Measurements from ENCODE around the gene PDPK1.
A peak's percentile ranks its signal among the peaks of the same experiment; 100 is the strongest.
"Not testable (repeated sequence)": the region's sequence is repeated elsewhere in the genome, so short reads cannot be mapped to it uniquely, and the experiment has no call there.

Gene PDPK1

DNA sequence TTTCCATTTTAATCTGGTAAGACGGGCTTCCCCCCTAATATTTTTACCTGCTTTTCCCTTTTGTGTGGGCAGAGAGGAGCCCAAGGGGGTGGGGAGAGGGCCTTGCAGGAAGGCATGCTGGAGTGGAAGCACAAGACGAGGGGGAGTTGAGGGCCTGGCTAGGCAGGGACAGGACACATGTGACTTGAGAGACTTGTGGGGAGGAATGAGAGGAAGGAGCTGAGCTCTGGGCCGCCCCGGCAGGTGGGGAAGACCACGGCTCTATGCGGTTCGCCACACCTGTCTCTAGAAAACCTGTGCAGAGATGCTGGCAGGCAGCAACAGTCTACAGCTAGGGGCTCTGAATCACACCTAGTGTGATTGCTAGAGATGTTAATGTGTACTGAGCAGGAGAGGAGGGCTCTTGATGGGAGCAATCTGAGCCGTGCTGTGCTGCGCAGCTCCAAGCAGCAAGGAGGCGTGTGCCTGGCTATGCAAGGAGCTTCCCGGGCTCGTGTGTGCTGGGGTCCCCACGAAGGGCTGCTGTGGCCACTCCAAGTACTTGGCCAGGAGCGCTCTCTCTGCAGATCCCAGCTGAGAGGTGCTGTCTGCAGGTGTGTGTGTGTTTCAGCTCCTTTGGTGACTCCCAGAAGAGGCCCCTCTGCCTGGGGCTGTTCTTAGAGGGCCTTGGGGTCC is 50.2 kb downstream of the PDPK1 start:
- DNase-seq (ENCODE audit: low spot score), result no peak

DNA sequence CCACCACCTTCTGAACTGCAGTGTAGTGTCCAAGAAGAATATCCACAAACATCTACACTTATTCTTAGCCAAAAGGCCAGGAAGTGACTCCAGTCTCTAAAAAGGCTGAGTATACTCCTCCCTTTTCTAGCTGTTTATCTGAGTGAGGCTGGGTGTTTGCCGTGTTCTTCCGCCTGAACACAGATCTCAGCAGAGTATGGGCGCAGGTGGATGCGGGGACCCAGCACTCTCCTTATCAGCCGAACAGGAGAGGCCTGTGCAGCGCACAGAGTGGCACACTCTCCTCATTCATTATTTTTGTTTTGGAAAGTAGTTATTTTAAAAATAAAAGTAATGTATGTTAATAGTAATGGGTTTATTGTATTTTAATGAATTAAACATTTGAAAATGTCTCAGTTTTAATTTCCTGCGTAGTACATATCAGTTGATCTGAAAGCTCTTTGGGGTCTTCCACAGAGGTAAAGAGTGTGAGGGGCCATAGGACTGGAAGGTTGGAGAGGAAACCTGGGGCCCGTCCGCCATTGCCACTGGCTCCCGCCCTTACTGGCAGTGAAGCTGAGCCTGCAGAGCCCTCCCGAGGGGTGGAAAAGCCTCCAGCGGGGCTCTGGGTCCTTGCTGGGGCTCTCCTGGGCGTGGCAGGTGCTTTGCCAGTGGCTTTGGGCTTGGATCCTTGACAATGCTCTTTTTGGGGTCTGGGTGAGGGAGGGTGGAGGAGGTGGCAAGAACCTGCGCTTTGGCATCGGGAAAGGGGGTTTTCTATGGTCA is 53.8 kb downstream of the PDPK1 start:
- DNase-seq (ENCODE audit: low spot score), result no peak

DNA sequence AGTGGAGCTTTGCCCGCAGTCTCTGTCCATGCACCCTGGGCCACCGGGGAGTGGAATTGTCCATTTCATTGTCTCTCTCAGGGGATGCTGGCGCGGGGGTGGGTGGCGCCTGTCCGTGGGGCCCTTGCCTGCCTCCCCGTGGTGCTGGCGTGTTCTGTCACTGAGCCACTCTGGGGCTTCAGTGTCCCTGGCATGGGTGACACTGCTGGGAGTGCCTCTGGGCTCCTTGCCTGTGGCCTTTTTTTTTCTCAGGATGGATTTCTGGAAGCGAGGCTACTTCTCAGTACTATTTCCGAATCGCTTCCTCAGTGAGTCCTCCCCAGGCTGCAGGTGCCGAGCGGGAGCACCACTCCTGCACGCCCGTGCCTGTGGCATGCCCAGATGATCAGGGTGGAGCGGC is 55.0 kb downstream of the PDPK1 start:
- no peak for DNase-seq (ENCODE audit: low spot score)

DNA sequence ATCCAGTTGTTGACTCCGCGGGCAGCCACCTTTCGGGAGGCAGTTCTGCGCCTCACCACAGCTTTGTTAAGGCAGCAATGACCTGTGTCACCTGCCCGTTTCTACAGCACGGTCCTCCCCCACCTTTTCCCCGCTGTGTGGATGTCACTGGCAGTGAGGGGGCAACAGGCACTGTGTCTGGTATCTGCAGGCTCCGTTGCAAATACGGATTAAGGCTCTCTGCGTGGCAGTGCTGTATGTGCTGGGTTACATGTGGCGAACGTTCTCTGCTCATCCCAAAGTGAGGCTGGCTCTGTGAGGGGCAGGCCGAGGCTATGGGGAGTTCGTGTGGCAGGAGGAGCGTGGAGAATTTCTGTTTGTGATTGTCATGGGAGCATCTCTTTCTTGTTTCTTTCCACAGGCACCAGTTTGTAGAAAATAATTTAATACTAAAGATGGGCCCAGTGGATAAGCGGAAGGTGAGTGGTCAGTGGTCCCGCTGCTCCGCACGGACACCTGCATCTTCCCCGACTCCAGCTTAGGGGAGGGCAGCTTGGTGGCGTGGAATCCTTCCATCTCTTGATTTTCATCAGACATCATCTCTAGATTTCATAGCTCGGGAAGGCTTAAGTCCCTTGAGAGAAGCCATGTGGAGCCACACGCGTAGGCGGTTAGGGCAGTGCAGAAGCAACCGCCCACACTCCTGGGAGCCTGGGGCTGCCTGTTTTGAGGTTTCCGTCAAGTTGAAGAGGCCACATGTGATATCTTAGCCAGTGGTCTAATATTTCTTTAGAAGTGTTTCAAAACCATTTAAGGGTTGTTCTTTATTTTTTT is 57.8 kb downstream of the PDPK1 start:
- DNase-seq (ENCODE audit: low spot score), result no peak

DNA sequence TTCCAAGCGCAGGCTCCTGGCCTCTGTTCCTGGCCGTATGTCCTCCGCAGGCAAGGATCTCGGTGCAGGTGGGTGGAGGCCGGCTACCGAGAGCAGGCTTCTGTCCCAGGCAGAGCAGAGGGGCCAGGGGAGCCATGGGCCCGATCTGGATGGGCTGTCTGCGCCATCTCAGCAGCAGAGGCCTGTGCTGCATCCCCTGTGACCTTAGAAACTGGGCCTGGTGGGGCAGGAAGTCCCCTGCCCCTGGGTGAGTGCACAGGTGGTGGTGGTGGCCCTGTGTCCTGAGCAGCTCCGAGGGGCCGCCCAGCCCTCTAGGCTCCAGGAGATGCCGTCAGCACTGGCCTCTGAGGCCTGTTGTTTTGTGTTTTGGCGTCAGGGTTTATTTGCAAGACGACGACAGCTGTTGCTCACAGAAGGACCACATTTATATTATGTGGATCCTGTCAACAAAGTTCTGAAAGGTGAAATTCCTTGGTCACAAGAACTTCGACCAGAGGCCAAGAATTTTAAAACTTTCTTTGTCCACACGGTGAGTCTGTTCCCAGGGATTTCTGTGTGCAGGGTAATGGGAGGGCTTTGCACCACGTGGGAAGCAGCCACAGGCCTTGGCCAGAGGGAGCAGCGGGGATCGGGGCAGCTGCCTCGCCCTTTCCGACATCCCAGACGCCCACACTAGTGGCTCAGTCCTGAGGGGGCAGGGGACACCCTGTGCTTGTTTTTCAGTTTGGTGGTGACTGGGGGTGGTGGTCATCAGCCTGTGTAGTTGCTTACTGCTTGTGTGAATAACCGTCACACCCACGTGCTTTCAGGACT is 59.1 kb downstream of the PDPK1 start:
- no peak for DNase-seq (ENCODE audit: low spot score)

DNA sequence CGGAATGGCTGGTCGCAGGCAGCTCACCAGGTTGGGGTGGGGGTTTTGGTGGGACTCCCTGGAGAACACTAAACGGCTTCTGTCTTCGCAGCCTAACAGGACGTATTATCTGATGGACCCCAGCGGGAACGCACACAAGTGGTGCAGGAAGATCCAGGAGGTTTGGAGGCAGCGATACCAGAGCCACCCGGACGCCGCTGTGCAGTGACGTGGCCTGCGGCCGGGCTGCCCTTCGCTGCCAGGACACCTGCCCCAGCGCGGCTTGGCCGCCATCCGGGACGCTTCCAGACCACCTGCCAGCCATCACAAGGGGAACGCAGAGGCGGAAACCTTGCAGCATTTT is 59.7 kb downstream of the PDPK1 start:
- DNase-seq (ENCODE audit: low spot score), result no peak

DNA sequence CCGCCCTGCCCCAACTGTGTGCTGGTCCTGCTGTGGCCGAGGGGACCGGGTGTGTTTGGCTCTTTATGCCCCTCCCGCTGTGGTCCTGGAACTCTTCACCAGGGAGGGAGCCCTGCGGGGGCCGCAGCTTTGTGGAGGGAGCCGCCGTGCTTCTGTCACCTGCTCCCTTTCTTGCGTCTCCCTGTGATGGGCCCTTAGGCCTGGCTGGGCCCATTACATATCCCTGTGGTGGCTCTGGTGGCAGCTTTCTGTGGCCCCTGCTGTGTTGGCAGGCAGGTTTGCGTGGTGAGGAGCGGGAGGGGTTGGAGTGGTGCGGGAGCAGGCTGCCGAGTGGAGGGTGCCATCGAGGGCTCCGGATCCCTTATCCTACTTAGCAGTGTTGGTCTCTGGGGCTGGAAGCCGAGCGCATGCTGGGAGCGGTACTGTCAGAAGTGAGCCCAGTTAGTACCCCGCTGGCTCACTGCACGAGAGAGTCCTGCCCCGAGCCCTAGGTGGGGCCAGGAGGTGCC is 60.4 kb downstream of the PDPK1 start:
- DNase-seq (ENCODE audit: low spot score), result no peak

DNA sequence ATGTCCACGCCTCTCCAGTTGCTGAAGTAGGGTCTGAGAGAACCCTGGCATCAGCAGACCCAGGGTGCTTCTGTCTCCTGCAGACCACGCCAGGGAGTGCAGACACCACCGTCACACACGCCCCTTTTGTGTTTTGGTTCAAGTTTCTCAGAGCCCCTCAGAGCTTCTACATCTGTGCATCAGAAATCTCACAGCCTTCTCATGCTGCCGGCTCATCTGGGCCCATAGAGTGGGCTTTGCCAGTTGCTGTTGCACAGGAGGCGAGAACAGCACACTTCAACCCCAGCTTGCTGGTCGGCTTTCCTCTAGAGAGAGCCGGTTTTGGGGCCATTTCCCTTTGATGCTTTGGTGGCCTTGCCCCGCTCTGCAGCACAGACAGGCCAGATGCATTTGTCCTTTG is 60.9 kb downstream of the PDPK1 start:
- DNase-seq (ENCODE audit: low spot score), result no peak

DNA sequence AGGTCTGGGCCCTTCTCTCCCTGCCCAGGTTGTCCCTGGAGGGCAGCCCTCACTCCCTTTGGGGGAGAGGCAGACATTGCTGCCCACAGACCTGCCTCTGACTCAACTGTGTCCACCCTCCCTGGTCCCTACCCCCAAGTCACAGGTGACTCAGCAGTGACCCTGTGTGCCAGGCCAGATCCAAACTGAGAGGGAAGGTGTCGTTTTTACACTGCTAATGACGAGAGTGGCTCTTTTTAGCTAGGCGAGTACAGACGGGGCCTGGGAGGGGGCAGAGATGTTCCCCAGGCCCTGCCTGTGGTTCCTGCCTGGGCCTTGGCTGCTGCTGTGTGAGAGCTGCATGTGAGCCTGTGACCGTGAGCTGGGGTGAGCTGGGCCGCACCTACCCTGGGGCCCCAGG is 61.3 kb downstream of the PDPK1 start:
- DNase-seq (ENCODE audit: low spot score), result not testable (repeated sequence)

DNA sequence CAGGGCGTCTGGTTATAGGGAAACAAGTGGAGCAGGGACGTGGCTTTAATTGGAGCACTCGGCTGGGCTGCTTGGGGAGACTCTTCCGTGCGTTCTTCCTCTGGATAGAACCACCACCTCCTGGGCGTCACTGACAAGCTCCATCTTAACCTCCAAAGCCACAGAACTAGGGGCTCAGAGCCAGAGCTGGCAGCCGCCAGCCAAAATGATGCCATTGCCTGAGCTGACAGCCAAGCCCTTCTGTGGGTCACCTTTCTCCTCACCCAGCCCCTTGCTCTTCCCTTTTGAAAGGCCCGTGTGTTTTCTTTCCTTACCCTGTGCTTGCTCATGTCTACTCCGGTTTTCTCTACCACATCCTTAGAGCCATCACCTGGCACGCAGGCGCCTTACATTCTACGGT is 62.0 kb downstream of the PDPK1 start:
- DNase-seq (ENCODE audit: low spot score), result not testable (repeated sequence)

DNA sequence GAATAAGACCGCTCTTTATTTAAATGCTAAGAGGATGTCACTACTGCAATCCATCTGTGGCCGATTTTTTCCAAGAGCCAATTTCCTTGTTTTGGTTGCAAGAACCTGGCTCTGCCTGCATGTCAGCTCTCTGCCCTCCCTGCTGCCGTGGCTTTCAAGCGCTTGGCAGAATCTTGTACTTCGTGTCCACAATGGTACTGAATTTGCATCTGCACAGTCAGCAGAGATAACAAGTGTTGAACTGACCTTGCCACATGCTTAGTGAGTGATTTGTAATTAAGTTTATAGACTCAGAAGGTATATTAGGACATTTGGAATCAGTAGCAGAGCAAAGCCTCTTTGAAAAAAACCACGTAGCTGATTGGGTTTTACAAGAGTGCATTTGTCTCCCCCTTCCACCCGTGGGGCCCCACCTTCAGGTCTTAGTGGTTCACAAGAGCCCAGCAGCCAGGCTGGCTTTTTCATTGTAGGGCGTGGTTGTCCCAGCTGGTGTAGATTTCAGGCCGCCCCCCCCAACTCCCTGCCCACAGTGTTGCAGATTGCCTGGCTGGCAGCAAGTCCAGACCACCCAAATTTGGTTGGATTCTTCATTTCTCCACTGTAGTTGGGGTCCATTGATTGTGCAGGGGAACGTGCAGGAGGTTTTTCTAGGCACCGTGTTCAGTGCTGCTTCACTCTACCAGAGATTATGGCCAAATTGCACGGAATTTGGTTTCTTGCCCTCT is 63.6 kb downstream of the PDPK1 start:
- not testable (repeated sequence) for DNase-seq (ENCODE audit: low spot score)

DNA sequence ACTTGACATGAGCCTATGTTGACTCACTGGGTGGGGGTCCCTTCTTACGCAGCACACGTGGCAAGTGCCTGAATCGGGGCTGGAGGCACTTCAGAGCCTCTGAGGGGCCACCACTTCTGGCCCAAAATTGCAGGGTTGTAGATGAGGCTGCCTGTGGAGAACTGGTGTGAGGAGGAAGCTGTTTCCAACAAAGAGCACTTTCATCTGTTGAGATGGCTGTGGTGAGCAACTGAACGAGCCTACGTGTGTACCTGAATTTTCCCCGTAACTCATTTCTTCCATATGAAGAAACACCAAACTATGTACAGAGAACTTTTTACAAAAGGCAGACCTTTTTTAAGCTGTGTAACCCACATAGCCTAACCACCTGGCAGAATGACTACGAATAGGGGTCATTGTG is 64.4 kb downstream of the PDPK1 start:
- not testable (repeated sequence) for DNase-seq (ENCODE audit: low spot score)

DNA sequence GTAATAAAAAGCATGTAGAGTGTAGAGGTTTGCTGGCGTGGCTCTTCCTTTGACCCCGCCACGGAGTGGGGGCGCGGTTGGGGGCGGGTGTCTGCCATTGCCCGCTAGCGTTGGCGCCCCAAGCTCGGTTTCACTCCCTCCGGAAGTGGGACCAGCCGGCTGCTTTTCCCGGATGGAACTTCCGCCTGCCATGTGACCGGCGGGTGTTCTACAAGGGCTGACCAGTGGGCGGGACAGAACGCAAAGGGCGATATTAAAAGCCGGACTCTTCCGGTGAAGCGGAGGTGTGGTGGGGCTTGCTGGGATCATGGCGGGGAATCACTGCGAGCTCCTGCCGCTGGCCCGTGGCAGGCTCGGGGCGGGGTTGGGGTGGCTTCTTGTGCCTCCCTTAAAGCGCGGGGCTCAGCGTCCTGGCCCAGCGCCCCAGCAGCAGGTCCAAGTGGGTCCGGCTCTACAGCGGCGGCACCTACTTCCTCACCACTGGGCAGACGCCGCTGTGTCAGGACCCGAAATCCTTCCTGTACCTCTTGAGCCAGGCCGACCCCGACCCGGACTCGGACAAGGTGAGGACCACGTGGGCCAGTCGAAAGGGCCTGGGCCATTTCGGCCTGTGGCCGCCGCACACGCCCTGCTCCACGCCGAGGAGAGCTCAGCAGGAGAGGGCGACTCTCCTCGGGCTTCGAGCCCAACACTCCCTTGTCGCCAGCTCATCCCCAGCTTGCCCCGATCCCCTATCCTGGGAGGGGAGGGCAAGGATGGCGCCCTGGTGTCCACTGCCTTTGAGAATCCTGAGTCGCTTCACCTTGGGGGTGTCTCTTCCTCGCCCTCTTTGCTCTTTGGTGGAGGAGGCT is 65.6 kb downstream of the PDPK1 start:
- peak; percentile 86 for DNase-seq (ENCODE audit: low spot score)

DNA sequence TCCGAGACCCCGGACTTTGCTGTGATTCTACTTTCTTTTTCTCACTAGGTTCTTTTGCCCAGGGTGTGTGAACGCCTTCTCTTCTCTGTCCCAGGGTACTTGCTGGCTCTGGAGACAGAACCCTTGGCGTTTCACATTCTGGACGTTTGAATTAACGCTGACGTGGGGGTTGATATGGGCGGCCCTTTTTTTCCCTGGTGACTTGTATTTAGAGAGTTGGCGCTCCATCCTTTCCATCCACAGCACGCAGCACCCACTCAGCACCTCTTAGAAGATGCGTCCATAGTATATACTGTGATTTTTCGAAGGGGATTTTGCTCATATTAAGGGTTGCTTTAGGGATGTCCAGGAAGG is 66.2 kb downstream of the PDPK1 start:
- DNase-seq (ENCODE audit: low spot score), result not testable (repeated sequence)

DNA sequence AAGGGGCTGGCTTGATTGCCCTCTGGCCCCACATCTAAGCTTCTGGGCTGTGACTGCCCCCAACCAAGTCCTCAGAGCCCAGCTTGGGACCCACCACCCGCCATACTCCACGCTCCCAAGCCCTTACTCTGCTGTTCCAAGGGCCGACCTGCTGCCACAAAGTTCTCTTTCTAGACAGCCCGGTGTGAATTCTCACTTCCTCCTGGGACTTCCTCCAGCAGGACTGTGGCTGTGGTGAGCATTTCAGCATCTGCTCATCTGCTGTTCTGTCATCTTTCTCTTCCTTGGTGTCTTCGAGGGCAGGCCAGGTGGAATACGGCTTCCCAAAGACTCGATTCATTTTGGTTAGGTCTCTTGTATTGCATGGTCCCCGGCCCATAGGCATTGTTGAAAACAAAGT is 69.0 kb downstream of the PDPK1 start:
- DNase-seq (ENCODE audit: low spot score), result not testable (repeated sequence)

DNA sequence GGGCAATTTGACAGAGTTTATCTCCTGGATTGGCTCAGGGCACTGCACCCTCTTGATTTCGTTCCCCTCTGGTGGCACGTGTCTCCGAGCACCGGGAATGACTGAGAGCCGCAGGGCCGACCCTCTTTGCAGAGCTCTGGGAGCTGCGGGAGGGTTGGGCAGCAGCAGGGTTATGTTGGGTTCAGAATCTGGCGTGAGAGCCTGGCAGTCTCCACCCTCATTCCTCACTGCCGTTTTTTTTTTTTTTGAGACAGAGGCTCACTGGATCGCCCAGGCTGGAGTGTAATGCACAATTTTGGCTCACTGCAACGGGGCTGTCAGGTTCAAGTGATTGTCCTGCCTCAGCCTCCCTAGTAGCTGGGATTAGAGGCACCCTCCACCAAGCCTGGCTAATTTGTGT is 71.5 kb downstream of the PDPK1 start:
- not testable (repeated sequence) for DNase-seq (ENCODE audit: low spot score)

DNA sequence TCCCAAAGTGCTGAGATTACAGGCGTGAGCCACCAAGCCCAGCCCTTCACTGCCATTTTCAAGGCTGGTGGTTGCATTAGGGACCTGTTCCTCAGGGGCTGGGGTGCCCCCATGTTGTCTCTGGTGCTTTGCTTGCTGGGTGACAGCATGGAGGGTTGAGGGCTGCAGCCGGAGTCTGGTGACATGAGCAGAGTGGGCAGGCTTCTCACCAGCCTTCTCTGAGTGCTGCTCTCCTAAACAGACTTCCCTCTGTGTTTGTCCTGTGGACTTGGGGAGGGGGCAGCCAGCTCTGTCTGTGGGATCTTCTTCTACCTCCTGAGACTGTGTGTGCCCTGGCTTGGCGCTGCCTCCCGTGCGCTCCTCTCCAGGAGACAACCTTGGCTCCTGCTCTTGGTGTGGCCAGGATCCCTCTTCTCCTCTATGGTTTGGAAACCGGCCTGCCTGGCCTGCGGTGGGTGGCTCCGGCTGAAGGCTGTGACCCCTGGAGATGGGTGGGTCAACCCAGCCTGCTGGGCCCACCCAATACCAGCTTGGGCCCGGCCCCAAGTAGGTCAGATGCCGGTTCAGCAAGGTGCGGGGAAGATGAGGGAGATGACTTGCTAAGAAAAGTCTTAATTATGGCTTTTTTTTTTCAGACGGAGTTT is 72.1 kb downstream of the PDPK1 start:
- no peak for DNase-seq (ENCODE audit: low spot score)

DNA sequence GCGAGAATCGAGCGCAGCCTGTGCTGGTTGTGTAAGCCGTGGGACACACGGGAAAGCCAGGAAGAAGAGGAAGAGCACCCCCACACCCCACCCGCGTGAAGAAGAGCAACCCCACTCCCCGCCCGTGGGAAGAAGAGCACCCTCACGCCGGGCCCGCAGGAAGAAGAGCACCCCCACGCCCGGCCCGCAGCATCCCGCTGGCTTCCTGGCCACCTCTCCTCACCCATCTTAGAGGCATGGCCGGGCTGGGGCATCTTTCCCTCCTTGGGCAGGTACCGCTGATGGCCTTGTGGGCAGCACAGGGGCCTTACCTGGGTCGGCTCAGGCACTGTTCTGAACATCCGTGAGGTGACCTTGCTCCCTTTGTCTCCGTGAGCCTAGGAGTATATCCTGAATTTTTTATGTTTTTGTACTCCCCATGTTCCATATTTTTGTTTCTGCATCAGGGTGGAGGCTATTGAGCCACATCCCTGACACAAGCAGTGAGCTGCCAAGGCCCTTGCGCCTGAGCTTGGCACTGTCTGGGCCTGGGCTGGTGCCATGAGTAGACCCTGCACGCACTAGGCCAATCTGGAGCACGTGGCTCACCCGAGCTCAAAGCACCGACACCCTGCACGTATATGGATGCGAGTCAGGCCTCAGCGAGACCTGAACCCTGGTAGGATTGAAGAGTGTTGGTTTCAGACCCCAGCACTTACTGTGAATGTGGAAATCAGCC is 73.1 kb downstream of the PDPK1 start:
- DNase-seq (ENCODE audit: low spot score), result no peak

DNA sequence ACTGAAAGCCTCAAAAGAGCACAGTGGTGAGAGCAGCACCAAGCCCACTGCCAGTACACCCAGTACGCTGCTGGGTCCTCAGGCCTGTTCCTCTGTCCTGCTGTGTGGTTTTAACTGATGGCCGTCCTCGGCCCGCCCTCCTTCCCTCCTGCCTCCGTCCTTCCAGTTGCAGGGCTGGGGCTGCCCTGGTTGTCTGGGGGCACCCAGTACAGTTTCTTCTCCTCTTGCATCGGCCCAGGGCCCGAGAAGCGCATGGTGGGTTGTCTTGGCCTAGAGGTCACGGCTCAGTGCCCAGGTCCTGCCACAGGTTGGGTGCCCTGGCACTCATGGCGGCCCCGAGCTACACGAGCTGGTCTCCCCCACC is 73.7 kb downstream of the PDPK1 start:
- DNase-seq (ENCODE audit: low spot score), result no peak

Measured in CD4-positive, alpha-beta T cell treated with Interleukin-15 for 4 hours (primary cell).